Activated effector memory CD4-positive, alpha-beta T cell treated with anti-CD3 and anti-CD28 coated beads, Interleukin-2, amount 50 U/mL, for 16 hours (primary cell): ENCODE data around the gene NKIRAS1.
"Not testable (repeated sequence)": the region's sequence is repeated elsewhere in the genome, so short reads cannot be mapped to it uniquely, and the experiment has no call there.

Experiments
- DNase-seq: peaks from one replicate; pipeline ENCODE4 v3.0.0-alpha.2; 2020

The NKIRAS1 gene

GRCh38 chr3:23938688-23939087 is 21.9 kb upstream of the NKIRAS1 start:
- DNase-seq: no peak

DNA sequence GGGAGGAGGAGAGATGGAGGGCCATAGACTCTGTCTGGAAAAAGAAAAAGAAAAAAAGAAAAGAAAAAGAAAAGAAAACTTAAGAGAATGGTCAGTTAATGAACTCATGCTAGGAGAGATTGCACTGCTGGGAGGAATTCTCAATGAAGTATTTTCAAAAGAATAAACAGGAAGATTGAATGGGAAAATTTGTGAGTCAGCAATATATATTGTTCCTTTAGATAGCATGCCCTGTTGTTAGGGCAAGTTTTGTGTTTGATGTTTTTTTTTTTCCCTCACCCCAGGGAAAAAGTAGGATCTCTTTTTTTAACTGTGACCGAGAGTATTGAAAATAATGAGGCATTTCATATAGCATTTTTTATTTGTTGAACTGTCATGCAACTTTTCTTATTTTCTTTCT is 20.5 kb upstream of the NKIRAS1 start:
- no peak for DNase-seq

DNA sequence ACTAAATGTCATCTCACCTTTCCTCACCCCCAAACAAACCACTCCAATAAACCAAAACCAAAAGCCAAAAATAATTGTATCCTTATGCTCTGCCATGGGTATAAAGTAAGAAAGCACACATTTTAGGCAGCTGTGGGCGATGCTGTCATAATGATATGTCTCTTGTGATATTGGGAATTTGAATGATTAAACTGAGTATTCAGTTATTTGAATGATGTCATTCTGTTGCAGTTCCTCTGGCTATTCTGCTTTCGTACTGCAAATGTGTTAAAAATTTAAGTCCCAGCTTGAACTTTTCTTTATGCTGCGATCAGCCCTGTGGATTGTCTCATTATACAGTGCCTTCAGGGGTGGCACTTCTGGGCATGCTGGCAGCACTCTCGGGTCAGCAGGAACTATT is 17.5 kb upstream of the NKIRAS1 start:
- DNase-seq: no peak

DNA sequence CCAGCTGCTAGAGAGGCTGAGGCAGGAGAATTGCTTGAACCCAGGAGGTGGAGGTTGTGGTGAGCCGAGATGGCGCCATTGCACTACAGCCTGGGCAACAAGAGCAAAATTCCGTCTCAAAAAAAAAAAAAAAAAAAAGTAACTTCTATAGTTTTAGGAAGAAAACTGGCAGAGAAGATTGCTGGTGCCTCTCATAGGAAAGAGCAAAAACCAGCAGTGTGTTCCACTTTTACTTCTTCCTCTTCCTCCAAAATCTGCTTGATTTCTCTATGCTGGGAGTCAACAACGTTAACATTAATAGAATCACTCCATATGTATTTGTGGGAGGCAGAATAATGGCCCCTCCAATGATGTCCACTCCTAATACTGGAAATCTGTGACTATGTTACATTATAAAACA is 15.8 kb upstream of the NKIRAS1 start:
- DNase-seq: no peak

DNA sequence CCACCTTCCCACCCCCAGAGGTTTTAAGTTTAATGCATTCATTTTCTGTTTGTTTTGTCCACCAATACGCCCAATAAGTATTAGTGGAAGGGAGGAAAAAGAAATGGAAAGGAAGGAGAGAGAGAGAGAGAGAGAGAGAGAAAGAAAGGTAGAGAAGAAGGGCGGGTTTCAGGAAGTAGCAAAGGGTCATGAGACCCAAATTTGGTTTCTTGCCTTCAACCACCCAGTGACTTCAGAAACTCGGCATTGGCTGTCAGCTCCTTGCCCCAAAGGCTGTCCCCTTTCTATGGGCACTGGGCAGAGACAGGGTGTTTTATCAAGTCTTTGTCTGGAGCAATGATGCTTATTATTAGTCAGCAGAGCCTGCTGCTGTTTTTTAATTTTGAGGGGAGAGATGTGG is 14.8 kb upstream of the NKIRAS1 start:
- DNase-seq: no peak

DNA sequence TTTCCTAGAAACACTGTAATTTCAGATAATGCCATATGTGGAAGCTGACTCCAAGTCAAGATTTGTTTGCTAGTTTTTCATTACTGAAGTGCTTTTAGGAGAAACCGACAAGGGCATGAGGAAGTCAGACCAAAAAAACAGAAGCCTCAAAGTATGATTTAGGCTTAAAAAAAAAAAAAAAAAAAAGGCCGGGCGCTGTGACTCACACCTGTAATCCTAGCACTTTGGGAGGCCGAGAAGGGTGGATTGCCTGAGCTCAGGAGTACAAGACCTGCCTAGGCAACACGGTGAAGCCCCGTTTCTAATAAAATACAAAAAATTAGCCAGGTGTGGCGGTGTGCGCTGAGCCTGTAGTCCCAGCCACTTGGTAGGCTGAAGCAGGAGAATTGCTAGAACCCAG is 11.7 kb upstream of the NKIRAS1 start:
- no peak for DNase-seq

- no peak for DNase-seq
These were observed 9.9 kb upstream of the NKIRAS1 start for GRCh38 chr3:23926736-23927135.

- DNase-seq: no peak
These were observed 9.5 kb upstream of the NKIRAS1 start for GRCh38 chr3:23926246-23926645.

GRCh38 chr3:23923786-23924185 is 7.0 kb upstream of the NKIRAS1 start:
- no peak for DNase-seq

GRCh38 chr3:23921052-23921511 is 4.3 kb upstream of the NKIRAS1 start:
- DNase-seq: no peak

GRCh38 chr3:23920151-23920655 is 3.4 kb upstream of the NKIRAS1 start:
- DNase-seq: no peak

DNA sequence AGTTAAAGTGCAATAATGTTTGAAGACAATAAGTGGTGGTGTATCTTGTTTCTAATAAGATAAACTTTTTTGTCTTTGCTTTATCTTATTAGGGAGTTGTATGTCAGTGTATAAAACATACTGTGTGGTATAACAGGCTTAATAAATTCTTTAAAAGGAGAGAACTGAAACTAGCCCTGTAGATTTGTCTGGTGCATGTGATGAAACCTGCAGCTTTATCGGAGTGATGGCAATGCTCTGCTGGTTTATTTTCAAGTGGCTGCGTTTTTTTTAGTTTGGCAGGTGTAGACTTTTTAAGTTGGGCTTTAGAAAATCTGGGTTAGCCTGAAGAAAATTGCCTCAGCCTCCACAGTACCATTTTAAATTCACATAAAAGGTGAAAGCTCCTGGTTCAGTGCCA is 2.8 kb upstream of the NKIRAS1 start:
- no peak for DNase-seq

DNA sequence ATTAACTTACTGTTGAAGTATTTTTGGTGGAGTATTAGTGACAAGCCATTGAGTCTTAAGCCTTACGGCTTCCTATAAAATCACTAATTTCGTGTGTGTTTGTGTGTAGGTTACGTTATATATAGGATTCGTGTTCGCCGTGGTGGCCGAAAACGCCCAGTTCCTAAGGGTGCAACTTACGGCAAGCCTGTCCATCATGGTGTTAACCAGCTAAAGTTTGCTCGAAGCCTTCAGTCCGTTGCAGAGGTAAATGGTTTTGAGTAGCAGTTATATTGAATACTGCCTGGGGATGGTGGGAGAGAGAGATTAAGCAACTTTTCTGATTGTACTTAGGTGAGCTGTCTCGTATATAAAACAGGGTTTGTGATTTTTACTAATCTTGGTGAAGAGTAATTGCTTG is 1.5 kb upstream of the NKIRAS1 start:
- DNase-seq: not testable (repeated sequence)

DNA sequence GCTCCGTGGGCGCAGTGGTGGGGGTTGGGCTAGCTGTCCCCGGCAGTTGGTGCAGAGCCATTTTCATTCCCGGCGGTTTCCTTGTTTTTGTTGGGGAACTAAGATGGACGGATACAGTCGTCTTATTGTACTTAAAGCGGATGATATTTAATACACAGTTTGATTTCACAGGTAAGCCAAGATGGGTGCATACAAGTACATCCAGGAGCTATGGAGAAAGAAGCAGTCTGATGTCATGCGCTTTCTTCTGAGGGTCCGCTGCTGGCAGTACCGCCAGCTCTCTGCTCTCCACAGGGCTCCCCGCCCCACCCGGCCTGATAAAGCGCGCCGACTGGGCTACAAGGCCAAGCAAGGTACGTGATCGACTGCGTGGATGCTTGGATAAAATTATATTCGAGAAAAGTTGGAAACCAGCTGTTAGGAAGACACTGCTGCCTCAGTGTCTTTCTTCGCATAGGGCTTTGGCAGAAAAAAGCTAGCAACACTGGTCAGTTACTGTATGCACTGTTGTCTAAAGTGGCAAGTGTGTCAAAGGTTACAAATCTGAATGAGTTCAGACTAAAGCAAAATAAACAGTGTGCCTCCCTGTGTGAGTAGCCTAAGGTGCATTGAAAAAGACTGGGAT is 1.0 kb upstream of the NKIRAS1 start:
- DNase-seq: not testable (repeated sequence)

DNA sequence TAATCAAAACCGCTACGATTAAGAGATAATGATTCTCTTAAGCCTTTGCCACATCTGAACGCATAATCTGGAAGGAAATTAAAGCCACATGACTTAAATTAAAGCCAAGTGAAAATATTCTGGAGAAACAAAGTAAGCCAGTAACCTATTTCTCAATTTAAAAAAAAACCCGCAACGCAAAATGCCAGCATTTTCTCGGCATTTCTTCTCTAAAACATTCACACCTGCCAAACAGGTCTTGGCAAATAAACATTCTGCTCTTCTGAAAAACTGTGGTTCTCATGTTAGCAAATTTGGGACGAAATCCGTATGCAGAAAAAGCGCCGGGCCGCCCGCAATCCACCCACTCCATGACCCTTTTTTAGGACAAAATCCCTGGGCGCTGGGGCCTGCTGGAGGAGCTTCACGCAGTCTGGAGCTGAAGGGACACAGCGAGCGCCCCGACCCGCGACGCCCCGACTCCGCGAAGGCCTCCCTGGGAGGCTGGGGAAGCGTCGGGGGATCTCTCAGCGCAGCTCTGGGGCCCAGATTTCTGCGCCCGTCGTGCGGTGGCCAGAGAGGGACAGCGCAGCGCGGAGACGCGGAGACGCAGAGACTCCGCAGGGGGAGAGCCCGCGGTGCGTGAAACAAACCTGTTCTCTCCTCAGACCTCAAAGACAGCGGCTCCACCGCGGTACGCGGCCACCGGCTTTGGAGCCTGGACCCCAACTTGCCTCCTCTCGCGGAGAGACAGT is 471 bp downstream of the NKIRAS1 start:
- DNase-seq: no peak

DNA sequence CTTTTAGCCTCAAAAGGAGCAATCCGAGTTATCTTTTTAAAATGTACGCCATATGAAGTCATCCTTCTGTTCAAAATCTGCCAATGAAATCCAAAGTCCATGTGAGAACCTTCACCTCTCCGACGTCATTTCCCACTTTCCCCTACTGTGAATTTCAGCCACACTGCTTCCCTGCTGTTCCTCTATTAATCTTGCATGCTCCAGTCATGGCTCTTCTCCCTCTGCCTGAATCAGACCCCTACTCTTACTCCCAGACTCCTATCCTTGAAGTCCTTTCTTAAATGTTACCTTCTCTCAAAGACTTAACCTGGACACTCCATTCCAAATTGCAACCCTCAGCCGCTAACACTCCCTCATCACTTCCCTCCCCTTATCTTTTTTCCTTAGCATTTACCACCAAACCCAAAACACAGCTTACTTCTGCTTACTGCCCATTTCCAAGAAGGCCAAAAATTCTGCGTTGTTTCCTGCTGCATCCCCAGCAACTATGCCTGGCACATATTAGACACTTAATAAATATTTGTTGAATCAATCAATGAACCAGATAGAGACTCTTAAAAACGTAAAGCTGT is 1.2 kb downstream of the NKIRAS1 start:
- no peak for DNase-seq

- DNase-seq: no peak
These were observed 2.7 kb downstream of the NKIRAS1 start for GRCh38 chr3:23913873-23914743.

DNA sequence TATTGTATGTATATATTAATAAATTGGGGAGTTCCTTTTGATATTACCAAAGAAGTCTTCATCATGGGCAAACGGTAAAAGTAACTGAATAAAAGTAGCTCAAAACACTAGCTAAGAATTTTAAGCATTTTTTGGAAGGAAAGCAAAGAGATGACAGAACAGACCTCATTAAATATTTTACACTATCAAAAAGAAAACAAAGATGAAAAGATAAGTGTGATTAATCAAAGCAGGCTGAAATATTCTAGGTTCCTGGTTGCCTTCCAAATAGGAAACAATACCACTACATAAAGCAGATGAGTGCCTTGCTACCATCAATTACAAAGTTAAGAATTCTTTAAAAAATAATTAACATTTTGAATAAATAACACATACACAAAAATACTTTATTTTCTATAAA is 3.6 kb downstream of the NKIRAS1 start:
- no peak for DNase-seq

DNA sequence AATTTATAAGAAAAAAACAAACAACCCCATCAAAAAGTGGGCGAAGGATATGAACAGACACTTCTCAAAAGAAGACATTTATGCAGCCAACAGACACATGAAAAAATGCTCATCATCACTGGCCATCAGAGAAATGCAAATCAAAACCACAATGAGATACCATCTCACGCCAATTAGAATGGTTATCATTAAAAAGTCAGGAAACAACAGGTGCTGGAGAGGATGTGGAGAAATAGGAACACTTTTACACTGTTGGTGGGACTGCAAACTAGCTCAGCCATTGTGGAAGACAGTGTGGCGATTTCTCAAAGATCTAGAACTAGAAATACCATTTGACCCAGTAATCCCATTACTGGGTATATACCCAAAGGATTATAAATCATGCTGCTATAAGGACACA is 4.5 kb downstream of the NKIRAS1 start:
- DNase-seq: not testable (repeated sequence)

DNA sequence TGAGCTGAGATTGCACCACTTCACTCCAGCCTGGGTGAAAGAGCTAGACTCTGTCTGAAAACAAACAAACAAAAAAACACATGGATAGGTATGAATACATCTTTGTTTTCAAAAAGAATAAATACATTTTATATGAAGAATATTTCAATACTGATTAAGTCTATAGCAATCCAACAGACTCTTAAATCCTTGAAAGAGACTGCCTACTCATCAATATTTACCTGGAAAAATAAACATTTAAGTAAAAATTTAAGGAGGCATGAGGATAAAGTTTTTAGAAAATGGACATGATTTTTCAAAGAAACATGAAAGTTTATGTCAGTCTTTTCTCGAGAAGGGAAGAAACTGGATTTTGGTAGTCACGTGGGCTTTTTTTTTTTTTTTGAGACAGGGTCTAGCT is 5.4 kb downstream of the NKIRAS1 start:
- no peak for DNase-seq

GRCh38 chr3:23909341-23909740 is 7.4 kb downstream of the NKIRAS1 start:
- DNase-seq: no peak

- DNase-seq: no peak
These were observed 12.2 kb downstream of the NKIRAS1 start for GRCh38 chr3:23904545-23904944.

- DNase-seq: no peak
These were observed 16.0 kb downstream of the NKIRAS1 start for GRCh38 chr3:23900744-23901143.
